GM10266 (cell line): ENCODE results near the gene SLC29A4.

ENCODE experiments used
- DNase-seq: peaks from one replicate; pipeline ENCODE4 v3.0.0; 2012; ENCODE audit errors: extremely low spot score
- TF ChIP-seq, protein P1 (sequence below): IDR thresholded peaks from 2 replicates; pipeline ENCODE4 v1.5.1; 2012; ENCODE audit warnings: mild to moderate bottlenecking, low read depth; ENCODE audit not compliant: control insufficient read depth, insufficient read depth; ENCODE audit errors: missing control alignments

SLC29A4 gene

DNA sequence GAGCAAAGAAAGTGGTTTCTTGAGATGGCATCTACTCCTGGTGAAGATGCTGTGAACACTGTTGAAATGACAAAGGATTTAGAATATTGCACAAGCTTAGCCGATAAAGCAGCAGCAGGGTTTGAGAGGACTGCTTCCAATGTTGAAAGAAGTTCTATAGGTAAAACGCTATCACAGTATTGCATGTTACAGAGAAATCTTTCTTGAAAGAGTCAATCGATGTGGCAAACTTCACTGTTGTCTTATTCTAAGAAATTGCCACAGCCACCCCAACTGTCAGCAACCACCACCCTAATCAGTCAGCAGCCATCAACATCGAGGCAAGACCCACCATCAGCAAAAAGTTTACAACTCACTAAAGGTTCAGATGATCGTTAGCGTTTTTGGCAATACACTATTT is 59.9 kb downstream of the SLC29A4 start:
- no peak for DNase-seq
- TF ChIP-seq, protein P1, sequence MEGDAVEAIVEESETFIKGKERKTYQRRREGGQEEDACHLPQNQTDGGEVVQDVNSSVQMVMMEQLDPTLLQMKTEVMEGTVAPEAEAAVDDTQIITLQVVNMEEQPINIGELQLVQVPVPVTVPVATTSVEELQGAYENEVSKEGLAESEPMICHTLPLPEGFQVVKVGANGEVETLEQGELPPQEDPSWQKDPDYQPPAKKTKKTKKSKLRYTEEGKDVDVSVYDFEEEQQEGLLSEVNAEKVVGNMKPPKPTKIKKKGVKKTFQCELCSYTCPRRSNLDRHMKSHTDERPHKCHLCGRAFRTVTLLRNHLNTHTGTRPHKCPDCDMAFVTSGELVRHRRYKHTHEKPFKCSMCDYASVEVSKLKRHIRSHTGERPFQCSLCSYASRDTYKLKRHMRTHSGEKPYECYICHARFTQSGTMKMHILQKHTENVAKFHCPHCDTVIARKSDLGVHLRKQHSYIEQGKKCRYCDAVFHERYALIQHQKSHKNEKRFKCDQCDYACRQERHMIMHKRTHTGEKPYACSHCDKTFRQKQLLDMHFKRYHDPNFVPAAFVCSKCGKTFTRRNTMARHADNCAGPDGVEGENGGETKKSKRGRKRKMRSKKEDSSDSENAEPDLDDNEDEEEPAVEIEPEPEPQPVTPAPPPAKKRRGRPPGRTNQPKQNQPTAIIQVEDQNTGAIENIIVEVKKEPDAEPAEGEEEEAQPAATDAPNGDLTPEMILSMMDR: no peak

DNA sequence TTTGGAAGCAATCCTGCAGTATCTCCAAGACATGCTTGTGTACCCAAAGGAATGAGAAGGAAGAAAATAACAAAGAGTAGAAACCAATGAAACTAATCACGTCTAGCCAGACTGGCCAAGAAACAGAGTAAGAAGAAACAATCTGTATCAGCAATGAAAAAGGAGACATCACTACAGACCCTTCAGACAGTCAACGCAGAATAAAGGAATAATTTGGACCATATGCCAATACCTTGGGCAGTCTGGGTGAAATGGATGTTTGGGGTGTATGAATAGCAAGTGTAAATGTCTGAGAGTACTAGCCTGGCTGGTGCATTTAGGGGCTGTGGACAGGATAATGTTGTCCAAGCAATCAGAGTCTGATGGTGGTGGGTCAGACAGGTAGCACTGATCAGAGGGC is 61.1 kb downstream of the SLC29A4 start:
- no peak for DNase-seq

DNA sequence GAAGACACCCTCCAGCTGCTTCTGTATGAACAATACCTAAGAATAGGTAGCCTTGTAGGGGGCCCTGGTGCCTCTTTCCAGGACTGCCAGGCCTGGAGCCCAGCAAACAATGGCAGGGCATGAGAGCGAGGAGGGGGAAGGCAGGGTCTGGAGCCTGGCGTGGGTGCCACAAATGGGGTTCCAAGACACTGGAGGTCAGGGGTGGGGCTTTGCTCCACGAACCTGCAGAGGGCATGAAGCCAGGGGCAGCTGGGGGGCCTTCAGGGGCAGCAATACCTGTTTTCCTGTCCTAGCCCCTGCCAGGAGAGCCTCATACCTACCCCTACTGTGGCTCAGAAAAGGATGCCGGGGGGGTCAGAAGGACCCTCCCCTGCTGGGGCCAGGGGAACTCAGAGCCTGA is 61.6 kb downstream of the SLC29A4 start:
- no peak for DNase-seq
- TF ChIP-seq, protein P1: no peak

More for the DNA sequence above, 61.1 kb downstream of the SLC29A4 start:
- TF ChIP-seq, protein P1: no peak

DNA sequence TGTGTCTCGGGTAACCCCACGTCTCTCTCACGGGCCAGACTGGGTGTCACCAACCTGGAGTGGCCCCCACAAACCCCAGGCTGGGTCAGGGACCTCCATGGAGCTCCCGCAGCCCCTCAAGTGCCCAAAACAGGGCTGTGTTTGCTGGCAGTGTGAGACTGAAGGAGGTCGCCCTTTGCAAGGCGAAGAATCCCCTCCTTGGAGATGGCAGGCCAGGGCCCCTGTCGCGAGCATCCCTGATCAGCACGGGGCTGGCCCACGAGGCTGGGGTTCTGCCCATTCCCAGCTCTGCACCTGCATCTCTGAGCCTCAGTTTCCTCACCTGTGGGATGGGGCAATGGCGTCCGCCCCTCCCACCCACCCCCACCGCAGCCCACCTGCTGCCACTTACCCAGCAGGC is 62.4 kb downstream of the SLC29A4 start:
- no peak for DNase-seq
- TF ChIP-seq, protein P1: no peak

DNA sequence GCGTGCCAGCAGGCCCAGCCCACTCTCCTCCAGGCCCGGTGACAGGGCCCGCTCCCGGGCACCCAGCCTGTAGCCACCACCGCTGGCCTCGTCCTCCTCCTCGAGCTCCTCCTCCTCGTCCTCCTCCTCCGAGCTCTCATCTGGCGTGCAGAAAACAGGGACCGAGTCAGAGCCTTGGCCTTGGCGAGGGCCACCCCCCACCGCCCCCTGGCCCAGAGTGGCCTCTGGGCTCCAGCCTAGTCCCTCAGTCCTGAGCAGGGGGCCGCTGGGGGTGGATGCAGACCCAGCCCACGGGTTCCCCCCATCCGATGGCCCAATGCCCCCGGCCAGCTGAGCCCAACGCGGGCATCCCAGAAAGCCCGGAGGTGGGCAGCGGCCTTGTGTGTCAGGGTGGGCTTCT is 62.9 kb downstream of the SLC29A4 start:
- no peak for DNase-seq
- TF ChIP-seq, protein P1: no peak

DNA sequence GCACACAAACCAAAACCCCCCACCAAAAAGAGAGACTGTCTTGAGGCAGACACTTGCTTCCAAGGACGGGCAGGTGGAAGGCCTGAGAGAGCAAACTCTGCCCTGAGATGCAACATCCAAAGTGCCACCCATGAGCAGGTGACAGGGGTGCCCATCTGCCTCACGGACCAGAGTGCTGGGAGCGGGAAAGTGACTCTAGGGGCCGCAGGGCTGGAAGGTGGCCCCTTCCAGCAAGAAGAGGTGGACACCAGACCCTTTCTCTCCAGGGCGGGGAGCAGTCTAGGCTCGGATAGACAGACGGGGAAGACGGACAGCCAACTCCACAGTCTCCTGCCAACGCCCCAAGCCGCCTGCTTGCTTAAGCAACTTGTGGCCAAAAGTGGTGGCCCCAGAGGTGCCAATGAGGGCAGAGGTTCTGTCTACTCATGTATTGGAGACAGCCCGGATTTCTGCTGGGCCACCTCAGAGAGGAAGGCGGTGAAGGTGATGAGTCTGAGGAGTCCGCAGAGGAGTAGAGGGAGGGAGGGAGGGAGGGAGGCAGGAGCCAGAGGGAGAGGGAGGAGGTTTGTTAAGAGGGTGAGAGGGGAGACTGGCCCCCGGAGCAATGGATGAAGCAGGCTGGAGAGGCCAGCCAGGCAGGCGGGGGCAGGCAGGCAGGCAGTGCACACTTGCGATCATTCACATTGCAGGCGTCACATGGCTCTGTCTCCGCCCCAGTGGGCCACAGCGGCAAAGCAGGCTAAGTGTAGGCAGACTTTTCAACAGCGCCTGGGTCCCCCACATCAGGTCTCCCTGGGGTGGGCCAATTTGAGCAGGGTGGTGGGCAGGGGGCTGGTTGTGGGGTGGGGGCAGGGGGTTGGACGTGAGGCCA is 65.6 kb downstream of the SLC29A4 start:
- TF ChIP-seq, protein P1: no peak
- DNase-seq: no peak

DNA sequence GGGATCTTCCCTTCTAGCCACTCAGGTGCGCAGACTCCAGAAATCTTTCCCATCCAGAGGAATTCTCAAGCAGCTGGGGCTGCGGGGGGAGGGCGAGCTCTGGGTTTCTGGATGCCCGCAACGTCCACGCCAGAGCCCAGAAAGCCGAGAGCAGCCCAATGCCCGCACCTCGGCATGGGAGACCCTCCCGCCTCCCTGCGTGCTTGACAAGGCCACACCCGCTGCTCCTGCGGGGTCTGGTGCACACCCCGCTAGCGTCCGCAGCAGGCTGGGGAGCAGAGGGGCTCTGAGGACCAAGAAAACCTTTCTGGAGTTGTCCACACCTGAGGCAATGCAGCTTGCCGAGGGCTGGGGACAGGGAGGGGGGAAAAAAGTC is 66.2 kb downstream of the SLC29A4 start:
- no peak for DNase-seq
- TF ChIP-seq, protein P1: no peak
